ENCODE results near the gene NKD2.

DNA sequence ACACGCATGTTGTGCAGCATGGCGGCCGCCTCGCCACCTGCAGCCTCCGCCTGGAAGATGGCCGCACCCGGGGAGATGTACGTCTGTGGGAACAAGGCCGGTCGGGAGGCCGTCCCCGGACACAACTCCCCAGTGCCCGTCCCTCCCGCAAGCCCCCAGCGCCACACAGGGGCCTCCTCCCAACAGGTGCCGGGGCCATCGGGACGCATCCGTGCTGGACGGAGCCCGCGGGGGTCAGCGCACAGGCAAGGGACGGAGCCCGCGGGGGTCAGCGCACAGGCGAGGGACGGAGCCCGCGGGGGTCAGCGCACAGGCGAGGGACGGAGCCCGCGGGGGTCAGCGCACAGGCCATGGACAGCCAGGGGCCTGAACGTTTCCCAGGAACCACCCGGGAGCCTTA is 76.8 kb downstream of the NKD2 start:
- TF ChIP-seq, protein P1, sequence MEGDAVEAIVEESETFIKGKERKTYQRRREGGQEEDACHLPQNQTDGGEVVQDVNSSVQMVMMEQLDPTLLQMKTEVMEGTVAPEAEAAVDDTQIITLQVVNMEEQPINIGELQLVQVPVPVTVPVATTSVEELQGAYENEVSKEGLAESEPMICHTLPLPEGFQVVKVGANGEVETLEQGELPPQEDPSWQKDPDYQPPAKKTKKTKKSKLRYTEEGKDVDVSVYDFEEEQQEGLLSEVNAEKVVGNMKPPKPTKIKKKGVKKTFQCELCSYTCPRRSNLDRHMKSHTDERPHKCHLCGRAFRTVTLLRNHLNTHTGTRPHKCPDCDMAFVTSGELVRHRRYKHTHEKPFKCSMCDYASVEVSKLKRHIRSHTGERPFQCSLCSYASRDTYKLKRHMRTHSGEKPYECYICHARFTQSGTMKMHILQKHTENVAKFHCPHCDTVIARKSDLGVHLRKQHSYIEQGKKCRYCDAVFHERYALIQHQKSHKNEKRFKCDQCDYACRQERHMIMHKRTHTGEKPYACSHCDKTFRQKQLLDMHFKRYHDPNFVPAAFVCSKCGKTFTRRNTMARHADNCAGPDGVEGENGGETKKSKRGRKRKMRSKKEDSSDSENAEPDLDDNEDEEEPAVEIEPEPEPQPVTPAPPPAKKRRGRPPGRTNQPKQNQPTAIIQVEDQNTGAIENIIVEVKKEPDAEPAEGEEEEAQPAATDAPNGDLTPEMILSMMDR (conservative IDR thresholded peaks at IDR 0.05): no peak
- TF ChIP-seq EZH2 (IDR thresholded peaks at IDR 0.05; ENCODE audit: low read depth): no peak
